Suprapubic skin (tissue), 4 donors: Measurements from ENCODE around the gene HNRNPL. TPM values are rescaled to one million over a fixed set of nuclear protein-coding genes. Genes with fewer than 3 reads are reported as not detected.
A peak's percentile ranks its signal among the peaks of the same experiment; 100 is the strongest.
"Not testable (repeated sequence)": the region's sequence is repeated elsewhere in the genome, so short reads cannot be mapped to it uniquely, and the experiment has no call there.

Experiments
- DNase-seq, 2 donors: peaks; one replicate each; pipeline ENCODE4 v3.0.0-alpha.2; 2019; ENCODE audit warnings: low spot score in 2 of 2
- H3K27ac ChIP-seq: fragments of 200-600 bp; sonication (generic); one replicate; pipeline ENCODE4 v1.5.1; 2019
- H3K27me3 ChIP-seq: fragments of 200-600 bp; sonication (generic); one replicate; pipeline ENCODE4 v1.5.1; 2019
- H3K36me3 ChIP-seq: fragments of 200-600 bp; sonication (generic); one replicate; pipeline ENCODE4 v1.5.1; 2019
- H3K4me1 ChIP-seq: fragments of 200-600 bp; sonication (generic); one replicate; pipeline ENCODE4 v1.5.1; 2019
- H3K4me3 ChIP-seq: fragments of 200-600 bp; sonication (generic); one replicate; pipeline ENCODE4 v1.5.1; 2019; ENCODE audit warnings: mild to moderate bottlenecking
- H3K9me3 ChIP-seq: fragments of 200-600 bp; sonication (generic); one replicate; pipeline ENCODE4 v1.5.1; 2019
- CTCF ChIP-seq, 2 donors: fragments of 200-600 bp in 1 of 2; fragments of 450-650 bp in 1 of 2; sonication (generic) in 1 of 2; IDR thresholded peaks; one replicate each; pipeline ENCODE4 v1.5.1; 2016 to 2019; ENCODE audit warnings: antibody characterized with exemption in 2 of 2, mild to moderate bottlenecking in 1 of 2, moderate library complexity in 1 of 2
- EP300 ChIP-seq: sonication (generic); formaldehyde crosslinking; IDR thresholded peaks from one replicate; pipeline ENCODE4 v1.6.1; 2017; ENCODE audit warnings: antibody characterized with exemption
- POLR2A ChIP-seq, 2 donors: fragments of 450-650 bp; IDR thresholded peaks; one replicate each; pipeline ENCODE4 v1.6.1; 2017; ENCODE audit warnings: antibody characterized with exemption in 2 of 2, mild to moderate bottlenecking in 2 of 2, moderate library complexity in 2 of 2
- POLR2AphosphoS5 ChIP-seq, 3 donors: sonication (generic); formaldehyde crosslinking; IDR thresholded peaks; one replicate each; pipeline ENCODE4 v1.6.1; 2017; ENCODE audit warnings: antibody characterized with exemption in 3 of 3
- whole genome bisulfite sequencing: methylation state at CpG from one replicate; pipeline ENCODE4 v1.1.5; 2018; 5-methylcytosine and 5-hydroxymethylcytosine counted together
- total RNA-seq, 4 donors: library from RNA; depleted of rRNA; stranded (reverse); fragments of >200 nt; gene quantifications; one replicate each; pipeline ENCODE4 v1.1.0, GENCODE V29; 2016

The HNRNPL gene
- total RNA-seq, 4 donors from 2014 or later = 178 to 227 (median 200) TPM

DNA sequence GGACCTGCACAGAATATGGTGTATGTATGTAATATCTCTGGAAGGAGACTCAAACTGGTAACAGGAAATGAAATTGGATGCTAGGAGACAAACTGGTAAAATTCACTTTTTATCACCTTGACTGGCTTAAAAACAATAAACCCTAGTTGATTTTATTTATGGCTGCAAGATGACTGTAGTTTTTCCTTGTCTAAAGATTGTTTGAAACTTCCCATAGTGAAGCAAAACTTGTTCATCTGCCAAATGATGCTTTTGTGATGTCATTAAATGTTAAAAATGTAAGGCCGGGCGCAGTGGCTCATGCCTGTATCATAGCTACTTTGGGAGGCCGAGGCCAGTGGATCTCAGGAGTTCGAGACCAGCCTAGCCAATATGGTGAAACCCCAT is 15.7 kb downstream of the HNRNPL start:
- H3K27me3 ChIP-seq = no peaks in the 10 kb centered on the region
- TF ChIP-seq POLR2AphosphoS5 (IDR thresholded peaks at IDR 0.05) = no peak
- TF ChIP-seq POLR2A (IDR thresholded peaks at IDR 0.05) = no peak
- no peak for TF ChIP-seq EP300
- no peak for TF ChIP-seq CTCF (IDR thresholded peaks at IDR 0.05)
- no peak for DNase-seq
- WGBS = 100% methylated on average over 4 of the region's 4 CpGs
- peaks cover 41% of the 10 kb centered on the region for H3K36me3 ChIP-seq
- H3K4me1 ChIP-seq = peaks cover 67% of the 10 kb centered on the region
- H3K4me3 ChIP-seq = no peak overlapping the region
- no peaks in the 10 kb centered on the region for H3K9me3 ChIP-seq
- no peak overlapping the region for H3K27ac ChIP-seq

DNA sequence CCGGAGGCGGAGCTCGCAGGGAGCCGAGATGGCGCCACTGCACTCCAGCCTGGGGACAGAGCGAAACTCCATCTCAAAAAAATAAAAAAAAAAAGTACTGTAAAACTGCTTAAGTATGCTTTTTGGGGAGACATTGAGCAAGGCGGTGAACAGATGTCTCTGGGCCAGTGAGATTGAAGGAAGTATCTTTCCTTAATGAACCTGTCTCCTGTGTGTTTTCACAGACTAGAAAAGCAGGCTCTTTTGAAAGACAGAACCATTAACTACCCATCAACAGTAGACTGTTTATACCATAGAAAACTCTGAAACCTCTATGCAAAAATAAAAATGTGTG is 16.7 kb downstream of the HNRNPL start:
- H3K4me3 ChIP-seq = no peak overlapping the region
- no peak for DNase-seq
- H3K36me3 ChIP-seq = peaks cover 39% of the 10 kb centered on the region
- no peaks in the 10 kb centered on the region for H3K9me3 ChIP-seq
- 82% methylated on average over 7 of the region's 7 CpGs for WGBS
- no peak for TF ChIP-seq CTCF (IDR thresholded peaks at IDR 0.05)
- TF ChIP-seq POLR2AphosphoS5 (IDR thresholded peaks at IDR 0.05) = no peak
- TF ChIP-seq POLR2A (IDR thresholded peaks at IDR 0.05) = no peak
- TF ChIP-seq EP300 = no peak
- H3K27me3 ChIP-seq = no peaks in the 10 kb centered on the region
- peaks cover 57% of the 10 kb centered on the region for H3K4me1 ChIP-seq
- no peak overlapping the region for H3K27ac ChIP-seq

- Histone ChIP-seq H3K36me3 (peaks cover 32% of the 10 kb centered on the region), H3K4me3 (peak overlapping the region; percentile 75), H3K27me3 (no peaks in the 10 kb centered on the region), H3K27ac (peak overlapping the region; percentile 91), H3K9me3 (no peaks in the 10 kb centered on the region), H3K4me1 (peaks cover 46% of the 10 kb centered on the region)
- peak; percentile 84 to 88 for DNase-seq
- TF ChIP-seq POLR2AphosphoS5 (IDR thresholded peaks at IDR 0.05) = no peak
- TF ChIP-seq POLR2A (IDR thresholded peaks at IDR 0.05) = no peak
- no peak for TF ChIP-seq CTCF (IDR thresholded peaks at IDR 0.05)
- no peak for TF ChIP-seq EP300
- 5% methylated on average over 7 of the region's 16 CpGs for WGBS
Measured at GRCh38 chr19:38831142-38831605, 18.6 kb downstream of the HNRNPL start.

- Histone ChIP-seq H3K36me3 (peaks cover 28% of the 10 kb centered on the region), H3K4me1 (peaks cover 36% of the 10 kb centered on the region), H3K4me3 (no peak overlapping the region), H3K27ac (no peak overlapping the region), H3K9me3 (no peaks in the 10 kb centered on the region), H3K27me3 (no peaks in the 10 kb centered on the region)
- DNase-seq = no peak
- TF ChIP-seq POLR2A (IDR thresholded peaks at IDR 0.05) (no peak), EP300 (no peak), CTCF (IDR thresholded peaks at IDR 0.05) (no peak), POLR2AphosphoS5 (IDR thresholded peaks at IDR 0.05) (no peak)
- 75% methylated on average over 4 of the region's 4 CpGs for WGBS
Measured at GRCh38 chr19:38830039-38830733, 19.6 kb downstream of the HNRNPL start.

- DNase-seq, H3K27ac ChIP-seq, H3K9me3 ChIP-seq, H3K4me3 ChIP-seq, H3K27me3 ChIP-seq: not testable (repeated sequence)
- 92% methylated on average over 7 of the region's 7 CpGs for WGBS
- H3K36me3 ChIP-seq = peaks cover 28% of the 10 kb centered on the region
- H3K4me1 ChIP-seq = peaks cover 31% of the 10 kb centered on the region
Measured at GRCh38 chr19:38829203-38829602, 20.6 kb downstream of the HNRNPL start.
